ENCODE measurements around the gene CA11.

- TF ChIP-seq CTCF (IDR thresholded peaks at IDR 0.05) (no peak), POLR2A (IDR thresholded peaks at IDR 0.05) (no peak)
These were observed 16.7 kb downstream of the CA11 start for GRCh38 chr19:48629297-48629598.
